Nephron progenitor cell (in vitro differentiated cells): ENCODE results near the gene GMPR.

Experiments
- DNase-seq: peaks from one replicate; pipeline ENCODE4 v3.0.0; 2021
- H3K27ac Mint-ChIP-seq: 2 replicates; pipeline ENCODE4 v1.8.0; 2021; ENCODE audit warnings: mild to moderate bottlenecking, moderate library complexity, mixed read lengths
- H3K27me3 Mint-ChIP-seq: 2 replicates; pipeline ENCODE4 v1.8.0; 2021; ENCODE audit warnings: mild to moderate bottlenecking, low read depth, mixed read lengths; ENCODE audit not compliant: poor library complexity
- H3K36me3 Mint-ChIP-seq: 2 replicates; pipeline ENCODE4 v1.8.0; 2021; ENCODE audit warnings: low read depth, mixed read lengths
- H3K4me1 Mint-ChIP-seq: 2 replicates; pipeline ENCODE4 v1.8.0; 2021; ENCODE audit warnings: mixed read lengths
- H3K4me3 Mint-ChIP-seq: 2 replicates; pipeline ENCODE4 v1.8.0; 2021; ENCODE audit warnings: mild to moderate bottlenecking, moderate library complexity, mixed read lengths
- H3K9me3 Mint-ChIP-seq: 2 replicates; pipeline ENCODE4 v1.8.0; 2021; ENCODE audit warnings: mild to moderate bottlenecking, moderate library complexity, mixed read lengths
- TF ChIP-seq, protein P1 (sequence below): fragments of 200-600 bp; sonication (generic); IDR thresholded peaks from 2 replicates; pipeline ENCODE4 v1.5.0; 2021; ENCODE audit warnings: antibody characterized with exemption

GMPR gene

DNA sequence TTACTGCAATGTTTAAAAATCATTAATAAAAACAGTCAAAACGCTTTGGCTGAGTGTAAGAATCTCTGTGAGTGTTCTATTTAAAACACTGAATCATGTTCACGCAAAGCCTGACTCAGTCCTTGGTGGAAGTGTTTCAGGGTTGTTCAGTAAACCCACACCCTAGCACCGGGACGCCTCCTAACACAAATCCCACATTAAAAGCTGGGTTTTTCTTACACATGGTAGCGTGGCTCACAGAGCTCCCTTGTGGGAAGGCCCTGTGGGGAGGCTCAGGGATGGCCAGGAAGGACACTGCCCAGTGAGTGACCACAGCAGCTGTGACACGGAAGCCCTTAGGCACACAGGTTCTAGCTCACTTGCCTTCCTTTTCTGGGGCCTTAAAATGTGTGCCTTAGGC, 80.2 kb downstream of the GMPR start:
- Mint-ChIP-seq H3K27ac (no peak overlapping the region), H3K4me3 (no peak overlapping the region), H3K9me3 (no peaks in the 10 kb centered on the region), H3K36me3 (no peaks in the 10 kb centered on the region), H3K4me1 (peaks cover 33% of the 10 kb centered on the region), H3K27me3 (peaks cover 6% of the 10 kb centered on the region)
- no peak for DNase-seq
- TF ChIP-seq, protein P1, sequence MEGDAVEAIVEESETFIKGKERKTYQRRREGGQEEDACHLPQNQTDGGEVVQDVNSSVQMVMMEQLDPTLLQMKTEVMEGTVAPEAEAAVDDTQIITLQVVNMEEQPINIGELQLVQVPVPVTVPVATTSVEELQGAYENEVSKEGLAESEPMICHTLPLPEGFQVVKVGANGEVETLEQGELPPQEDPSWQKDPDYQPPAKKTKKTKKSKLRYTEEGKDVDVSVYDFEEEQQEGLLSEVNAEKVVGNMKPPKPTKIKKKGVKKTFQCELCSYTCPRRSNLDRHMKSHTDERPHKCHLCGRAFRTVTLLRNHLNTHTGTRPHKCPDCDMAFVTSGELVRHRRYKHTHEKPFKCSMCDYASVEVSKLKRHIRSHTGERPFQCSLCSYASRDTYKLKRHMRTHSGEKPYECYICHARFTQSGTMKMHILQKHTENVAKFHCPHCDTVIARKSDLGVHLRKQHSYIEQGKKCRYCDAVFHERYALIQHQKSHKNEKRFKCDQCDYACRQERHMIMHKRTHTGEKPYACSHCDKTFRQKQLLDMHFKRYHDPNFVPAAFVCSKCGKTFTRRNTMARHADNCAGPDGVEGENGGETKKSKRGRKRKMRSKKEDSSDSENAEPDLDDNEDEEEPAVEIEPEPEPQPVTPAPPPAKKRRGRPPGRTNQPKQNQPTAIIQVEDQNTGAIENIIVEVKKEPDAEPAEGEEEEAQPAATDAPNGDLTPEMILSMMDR, result no peak

DNA sequence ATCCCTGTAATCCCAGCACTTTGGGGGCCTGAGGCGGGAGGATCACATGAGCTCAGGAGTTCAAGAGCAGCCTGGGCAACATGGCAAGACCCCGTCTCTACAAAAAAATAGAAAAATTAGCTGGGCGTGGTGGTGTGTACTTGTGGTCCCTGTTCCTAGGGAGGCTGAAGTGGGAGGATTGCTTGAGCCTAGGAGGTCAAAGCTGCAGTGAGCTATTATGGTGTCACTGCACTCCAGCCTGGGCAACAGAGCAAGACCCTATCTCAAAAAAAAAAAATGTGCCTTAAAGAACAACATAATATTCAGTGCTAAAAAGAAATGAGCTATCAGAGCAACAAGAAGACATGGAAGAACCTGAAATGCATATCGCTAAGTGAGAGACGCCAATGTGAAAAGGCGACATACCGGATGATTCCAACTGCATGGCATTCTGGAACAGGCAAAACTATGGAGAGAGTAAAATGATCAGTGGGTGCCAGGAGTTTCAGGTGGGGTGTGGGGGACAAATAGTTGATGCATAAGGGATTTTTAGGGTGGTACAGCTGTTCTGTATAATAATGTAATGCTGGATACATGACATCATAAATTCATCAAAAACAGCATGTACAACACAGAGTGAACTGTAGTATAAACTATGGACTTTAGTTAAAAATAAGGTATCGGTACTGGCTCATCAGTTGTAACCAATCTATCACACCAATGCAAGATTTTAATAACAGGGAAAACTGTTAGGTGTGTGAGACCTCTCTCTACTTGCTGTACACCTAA, 80.8 kb downstream of the GMPR start:
- no peaks in the 10 kb centered on the region for H3K9me3 Mint-ChIP-seq
- H3K27me3 Mint-ChIP-seq, result peaks cover 6% of the 10 kb centered on the region
- no peaks in the 10 kb centered on the region for H3K36me3 Mint-ChIP-seq
- peaks cover 37% of the 10 kb centered on the region for H3K4me1 Mint-ChIP-seq
- no peak overlapping the region for H3K27ac Mint-ChIP-seq
- no peak for DNase-seq
- no peak overlapping the region for H3K4me3 Mint-ChIP-seq
- TF ChIP-seq, protein P1, result no peak

DNA sequence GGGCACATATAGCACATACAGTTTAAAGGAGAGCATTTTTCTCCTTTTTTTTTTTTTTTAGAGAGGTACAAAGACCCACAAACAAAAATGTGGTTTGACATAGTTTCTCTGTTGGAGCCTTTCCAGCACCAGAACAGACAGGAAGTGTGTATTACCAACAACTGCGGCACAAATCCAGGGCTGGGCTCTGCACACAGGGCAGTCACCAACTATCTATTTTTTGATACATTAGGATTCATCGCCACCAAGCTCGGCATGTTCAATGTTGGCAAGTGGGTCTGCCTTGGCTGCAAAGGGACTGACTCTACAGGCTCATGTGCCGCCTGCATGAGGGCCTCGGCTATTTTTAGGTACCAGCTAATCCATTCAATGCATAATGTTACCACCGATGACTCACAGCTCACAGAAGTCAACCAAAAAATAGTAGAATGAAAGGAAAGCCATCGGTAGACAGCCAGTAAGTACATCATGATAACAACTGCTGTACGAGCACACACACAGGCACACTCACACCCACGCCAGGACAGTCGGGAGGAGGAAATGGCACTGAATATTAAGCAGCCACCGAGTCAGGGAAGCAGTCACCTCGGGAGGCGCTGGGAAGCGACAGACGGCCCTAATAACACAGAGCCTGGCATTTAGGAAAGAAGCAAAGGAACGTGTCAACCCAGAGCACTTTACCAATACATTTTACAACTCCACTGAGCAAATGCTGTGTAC, 81.6 kb downstream of the GMPR start:
- Mint-ChIP-seq H3K4me1 (peaks cover 43% of the 10 kb centered on the region), H3K36me3 (no peaks in the 10 kb centered on the region), H3K27ac (peak overlapping the region; percentile 41), H3K4me3 (no peak overlapping the region), H3K27me3 (peaks cover 10% of the 10 kb centered on the region), H3K9me3 (no peaks in the 10 kb centered on the region)
- no peak for DNase-seq
- TF ChIP-seq, protein P1, result no peak

DNA sequence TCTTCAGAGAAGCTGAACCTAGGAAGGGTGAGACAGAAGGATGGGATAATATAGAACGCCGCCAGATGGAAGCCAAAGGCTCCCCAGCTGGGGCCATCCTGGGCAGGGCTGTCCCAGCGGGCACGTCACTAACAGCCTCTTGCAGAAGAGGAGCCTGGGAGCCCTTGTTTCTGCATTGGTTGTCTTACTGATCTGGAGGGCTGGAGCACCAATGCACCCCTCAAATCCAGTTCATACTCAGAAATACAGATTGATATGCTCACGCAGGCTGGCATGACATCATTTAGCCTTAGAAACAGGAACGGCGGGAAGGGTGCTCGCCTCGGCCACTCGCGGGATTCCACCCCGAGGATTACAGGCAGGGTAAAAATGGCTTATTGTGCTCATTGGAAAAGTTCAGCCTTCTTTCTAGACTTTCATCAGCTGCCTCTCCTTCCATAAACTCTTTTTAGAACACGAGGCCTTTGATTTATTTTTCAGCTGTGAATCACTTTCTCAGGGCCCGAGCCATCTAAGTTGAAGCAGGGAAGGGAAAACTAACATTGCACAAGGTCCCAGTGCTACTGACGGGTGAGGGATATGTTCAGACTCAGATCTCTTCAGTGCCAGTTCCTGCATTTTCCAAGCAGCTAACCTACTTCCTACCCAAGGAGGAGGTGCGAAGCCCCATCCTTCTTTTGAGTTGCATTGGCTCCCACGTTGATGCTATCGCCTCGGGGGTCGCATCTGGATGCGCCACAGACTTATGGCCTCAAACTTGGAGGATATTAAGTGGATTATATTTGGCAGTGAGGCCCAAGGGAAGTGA, 82.3 kb downstream of the GMPR start:
- Mint-ChIP-seq H3K9me3 (peaks cover 1% of the 10 kb centered on the region), H3K4me3 (no peak overlapping the region), H3K27ac (peak overlapping the region; percentile 41), H3K27me3 (peaks cover 12% of the 10 kb centered on the region), H3K36me3 (peaks cover 3% of the 10 kb centered on the region), H3K4me1 (peaks cover 43% of the 10 kb centered on the region)
- DNase-seq, result no peak
- TF ChIP-seq, protein P1, result no peak

DNA sequence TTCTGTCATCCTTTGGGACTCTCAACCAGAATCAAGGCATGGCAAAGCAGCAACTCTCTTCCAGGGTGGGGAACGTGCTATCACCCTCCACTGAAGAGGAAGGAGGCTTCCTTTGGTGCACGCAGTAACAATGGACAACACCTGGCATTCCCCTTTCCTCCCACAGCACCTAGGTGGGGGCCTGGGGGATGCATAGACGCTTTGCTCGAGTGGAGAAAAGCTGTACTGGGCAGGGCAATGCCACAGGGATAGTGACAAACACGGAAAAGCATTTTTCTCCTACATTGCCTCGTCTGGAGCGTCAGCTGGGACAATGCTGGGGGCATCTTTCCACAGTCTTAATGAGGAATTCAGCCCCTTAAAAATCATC, 82.9 kb downstream of the GMPR start:
- H3K27me3 Mint-ChIP-seq, result peaks cover 12% of the 10 kb centered on the region
- H3K4me3 Mint-ChIP-seq, result no peak overlapping the region
- peaks cover 43% of the 10 kb centered on the region for H3K4me1 Mint-ChIP-seq
- peaks cover 6% of the 10 kb centered on the region for H3K9me3 Mint-ChIP-seq
- no peak for DNase-seq
- TF ChIP-seq, protein P1, result no peak
- no peak overlapping the region for H3K27ac Mint-ChIP-seq
- H3K36me3 Mint-ChIP-seq, result peaks cover 8% of the 10 kb centered on the region
